SK-N-SH (cell line): ENCODE results near the gene CRYM. TPM values are rescaled to one million over a fixed set of nuclear protein-coding genes. Genes with fewer than 3 reads are reported as not detected.

Experiments used
- CTCF ChIA-PET: fragments of 300-600, 350-600 bp; formaldehyde crosslinking; extraction: SDS; loops from one replicate; lab custom pipeline; 2021; lab: Yijun Ruan, JAX
- POLR2A ChIA-PET: fragments of 350-600 bp; sonication (Branson Sonifier 250); formaldehyde crosslinking; extraction: SDS; loops from one replicate; lab custom pipeline; 2020; ENCODE audit warnings: antibody characterized with exemption, inconsistent platforms; lab: Yijun Ruan, JAX
- DNase-seq: peaks from one replicate; pipeline ENCODE4 v3.0.0; 2012
- H2AFZ ChIP-seq: fragments of 200-600 bp; sonication (generic); 2 replicates; pipeline ENCODE4 v1.8.1; 2016; ENCODE audit warnings: antibody characterized with exemption, mild to moderate bottlenecking, low read depth
- H3F3A ChIP-seq: fragments of 200-600 bp; sonication (generic); replicated peaks from 2 replicates; pipeline ENCODE3; 2016; ENCODE audit warnings: antibody characterized with exemption, mild to moderate bottlenecking; ENCODE audit not compliant: insufficient read depth
- H3K27ac ChIP-seq, 2 experiments: fragments of 200-500 bp in 1 of 2; fragments of 200-600 bp in 1 of 2; sonication (Bioruptor generic) in 1 of 2; sonication (generic), shearing (Covaris generic) in 1 of 2; 2 replicates each; pipeline versions ENCODE4 v1.5.1 to v1.6.1; 2014 to 2016; ENCODE audit warnings: low read depth in 2 of 2, inconsistent platforms in 1 of 2, low read length in 1 of 2, mild to moderate bottlenecking in 1 of 2, mixed read lengths in 1 of 2
- H3K27me3 ChIP-seq: fragments of 200-600 bp; sonication (generic), shearing (Covaris generic); 2 replicates; pipeline ENCODE4 v1.6.1; 2016; ENCODE audit warnings: mixed run types; ENCODE audit not compliant: insufficient read depth
- H3K36me3 ChIP-seq, 2 experiments: fragments of 200-500 bp in 1 of 2; fragments of 200-600 bp in 1 of 2; sonication (Bioruptor generic) in 1 of 2; sonication (generic) in 1 of 2; replicated peaks in 1 of 2; 2 replicates each; pipeline versions ENCODE3 to v1.5.1; 2014 to 2016; ENCODE audit warnings: low read length in 1 of 2, mild to moderate bottlenecking in 1 of 2; ENCODE audit not compliant: insufficient read depth in 2 of 2, control insufficient read depth in 1 of 2
- H3K4me1 ChIP-seq, 2 experiments: fragments of 200-500 bp in 1 of 2; fragments of 200-600 bp in 1 of 2; sonication (Bioruptor generic) in 1 of 2; sonication (generic), shearing (Covaris generic) in 1 of 2; 2 replicates each; pipeline versions ENCODE4 v1.5.1 to v1.6.1; 2014 to 2016; ENCODE audit warnings: low read depth in 1 of 2, low read length in 1 of 2, mixed run types in 1 of 2; ENCODE audit not compliant: insufficient read depth in 2 of 2, control insufficient read depth in 1 of 2
- H3K4me2 ChIP-seq: fragments of 200-600 bp; sonication (generic), shearing (Covaris generic); 2 replicates; pipeline ENCODE4 v1.6.1; 2017; ENCODE audit warnings: mixed run types
- H3K4me3 ChIP-seq, 2 experiments: fragments of 200-500 bp in 1 of 2; fragments of 200-600 bp in 1 of 2; sonication (Bioruptor generic) in 1 of 2; sonication (generic), shearing (Covaris generic) in 1 of 2; 2 replicates each; pipeline versions ENCODE4 v1.5.1 to v1.8.1; 2014 to 2016; ENCODE audit warnings: low read depth in 2 of 2, inconsistent platforms in 1 of 2, low read length in 1 of 2, mild to moderate bottlenecking in 1 of 2, mixed read lengths in 1 of 2, moderate library complexity in 1 of 2
- H3K79me2 ChIP-seq: fragments of 200-600 bp; sonication (generic); 2 replicates; pipeline ENCODE4 v1.8.1; 2017; ENCODE audit warnings: mild to moderate bottlenecking; ENCODE audit not compliant: insufficient read depth
- H3K9ac ChIP-seq: fragments of 200-600 bp; sonication (generic); 2 replicates; pipeline ENCODE4 v1.6.1; 2017; ENCODE audit warnings: mixed run types
- H3K9me2 ChIP-seq: fragments of 200-600 bp; sonication (generic); 2 replicates; pipeline ENCODE4 v1.6.1; 2017; ENCODE audit warnings: mixed run types
- H3K9me3 ChIP-seq: fragments of 200-600 bp; sonication (generic); 2 replicates; pipeline ENCODE4 v1.6.1; 2017; ENCODE audit warnings: mixed run types, mild to moderate bottlenecking, moderate library complexity
- H4K20me1 ChIP-seq: fragments of 200-600 bp; sonication (generic); 2 replicates; pipeline ENCODE4 v1.6.1; 2017; ENCODE audit warnings: mild to moderate bottlenecking, mixed run types; ENCODE audit not compliant: insufficient read depth
- CTCF ChIP-seq: fragments of 200-600 bp; sonication (generic); IDR thresholded peaks from 2 replicates; pipeline ENCODE4 v1.6.1; 2017; ENCODE audit warnings: antibody characterized with exemption, mild to moderate bottlenecking, moderate library complexity
- ELF1 ChIP-seq: IDR thresholded peaks from 2 replicates; pipeline ENCODE4 v1.4.0; 2012
- EP300 ChIP-seq, 2 experiments: IDR thresholded peaks; 2 replicates each; pipeline versions ENCODE4 v1.4.0 to v1.6.1; 2012; ENCODE audit warnings: borderline replicate concordance in 1 of 2, low read depth in 1 of 2, low read length in 1 of 2
- FOSL2 ChIP-seq: IDR thresholded peaks from 2 replicates; pipeline ENCODE4 v1.4.0; 2012; ENCODE audit warnings: low read depth, mild to moderate bottlenecking, moderate library complexity, borderline replicate concordance
- GATA2 ChIP-seq: sonication (generic); formaldehyde crosslinking; IDR thresholded peaks from 2 replicates; pipeline ENCODE4 v1.5.0; 2020; ENCODE audit warnings: mild to moderate bottlenecking, missing genetic modification reagents
- MXI1 ChIP-seq: IDR thresholded peaks from 2 replicates; pipeline ENCODE4 v1.6.1; 2012; ENCODE audit warnings: mild to moderate bottlenecking, low read depth, low read length, improper control_type of control experiment
- NFIC ChIP-seq: IDR thresholded peaks from 2 replicates; pipeline ENCODE4 v1.4.0; 2012; ENCODE audit warnings: borderline replicate concordance
- RCOR1 ChIP-seq: fragments of 150-350 bp; IDR thresholded peaks from 2 replicates; pipeline ENCODE4 v1.6.1; 2017; ENCODE audit warnings: antibody characterized with exemption, low read length
- REST ChIP-seq: IDR thresholded peaks from 2 replicates; pipeline ENCODE4 v1.6.1; 2012; ENCODE audit warnings: mild to moderate bottlenecking, low read depth, low read length, moderate library complexity
- RFX5 ChIP-seq: IDR thresholded peaks from 2 replicates; pipeline ENCODE4 v1.6.1; 2012; ENCODE audit warnings: mild to moderate bottlenecking, improper control_type of control experiment, low read length
- SMC3 ChIP-seq: IDR thresholded peaks from 2 replicates; pipeline ENCODE4 v1.6.1; 2012; ENCODE audit warnings: low read depth, low read length, improper control_type of control experiment
- TAF1 ChIP-seq: IDR thresholded peaks from 2 replicates; pipeline ENCODE4 v1.6.1; 2012; ENCODE audit warnings: low read depth, mild to moderate bottlenecking, low read length, moderate library complexity, borderline replicate concordance
- YY1 ChIP-seq: IDR thresholded peaks from 2 replicates; pipeline ENCODE4 v1.4.0; 2012; ENCODE audit warnings: low read depth, mild to moderate bottlenecking
- ZBTB33 ChIP-seq: IDR thresholded peaks from 2 replicates; pipeline ENCODE4 v1.4.0; 2012; ENCODE audit warnings: low read depth, borderline replicate concordance
- WGBS: methylation state at CpG from one replicate; pipeline ENCODE4 v1.1.6; 2017; ENCODE audit warnings: low lambda C conversion rate; 5-methylcytosine and 5-hydroxymethylcytosine counted together
- polyA plus RNA-seq, 3 experiments: library from polyadenylated mRNA; depleted of rRNA; stranded (reverse); fragments of >200 nt; gene quantifications; 2 replicates each; pipeline ENCODE4 v1.2.3, GENCODE V29; 2012
- TF ChIP-seq, protein P1 (sequence below): IDR thresholded peaks from 2 replicates; pipeline ENCODE4; 2012

CRYM gene
- polyA plus RNA-seq, 1 of the 3 experiments (the other 2 are of a cell fraction) = 1.8 TPM

GRCh38 chr16:21301168-21301894, 23.2 kb upstream of the CRYM start (continued):
- no peak for TF ChIP-seq REST

- WGBS = 4% methylated on average over 15 of the region's 36 CpGs
- Histone ChIP-seq H3K79me2 (no peaks in the 10 kb centered on the region), H3K27ac (peak overlapping the region; percentile 35 to 66; a peak in 3 of 4 replicates)
- peak; percentile 95 for TF ChIP-seq ELF1
- TF ChIP-seq RFX5 = peak; percentile 83
- TF ChIP-seq NFIC = peak; percentile 93
- no peak for TF ChIP-seq TAF1
- TF ChIP-seq SMC3 = peak; percentile 97
- no peak for TF ChIP-seq GATA2 (CRISPR knock-in tag)
- peak; percentile 96 for TF ChIP-seq FOSL2
- TF ChIP-seq, protein P1, sequence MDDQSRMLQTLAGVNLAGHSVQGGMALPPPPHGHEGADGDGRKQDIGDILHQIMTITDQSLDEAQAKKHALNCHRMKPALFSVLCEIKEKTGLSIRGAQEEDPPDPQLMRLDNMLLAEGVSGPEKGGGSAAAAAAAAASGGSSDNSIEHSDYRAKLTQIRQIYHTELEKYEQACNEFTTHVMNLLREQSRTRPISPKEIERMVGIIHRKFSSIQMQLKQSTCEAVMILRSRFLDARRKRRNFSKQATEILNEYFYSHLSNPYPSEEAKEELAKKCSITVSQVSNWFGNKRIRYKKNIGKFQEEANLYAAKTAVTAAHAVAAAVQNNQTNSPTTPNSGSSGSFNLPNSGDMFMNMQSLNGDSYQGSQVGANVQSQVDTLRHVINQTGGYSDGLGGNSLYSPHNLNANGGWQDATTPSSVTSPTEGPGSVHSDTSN = peak; percentile 72
- TF ChIP-seq EP300 (IDR thresholded peaks at IDR 0.05; ENCODE audit: borderline replicate concordance in 1 of 2, low read depth in 1 of 2, low read length in 1 of 2) = peak in 1 of 2 experiments; percentile 73; a peak in 3 of 4 replicates
- TF ChIP-seq MXI1 = peak; percentile 68
- TF ChIP-seq ZBTB33 = peak; percentile 82
- peak; percentile 84 for TF ChIP-seq RCOR1
- TF ChIP-seq CTCF = peak; percentile 98
- 0 out of 2 replicates have a peak, but pooled peaks have one; percentile 12 for TF ChIP-seq YY1
Observed at GRCh38 chr16:21300309-21301167, 22.4 kb upstream of the CRYM start.

More at GRCh38 chr16:21300309-21301167, 22.4 kb upstream of the CRYM start:
- Histone ChIP-seq H3K4me3 (peak overlapping the region; percentile 71 to 93), H3K4me2 (peak overlapping the region; percentile 100), H3K36me3 (no peaks in the 10 kb centered on the region), H3K9ac (peak overlapping the region; percentile 71), H3K9me2 (no peaks in the 10 kb centered on the region), H3K9me3 (no peaks in the 10 kb centered on the region), H4K20me1 (no peaks in the 10 kb centered on the region), H3K27me3 (no peaks in the 10 kb centered on the region), H3K4me1 (peaks cover 0 to 4% of the 10 kb centered on the region in 2 experiments; a peak in 1 of 4 replicates), H3F3A (no peaks in the 10 kb centered on the region), H2AFZ (peak overlapping the region; percentile 99)
- POLR2A ChIA-PET = interaction anchor here (0.6 to 0.7 kb wide), 5 partner anchors 29 to 1136 kb away, joined by 3 to 4 read pairs (median 3); no protein-coding TSS in a partner anchor
- CTCF ChIA-PET = interaction anchor here (0.6 to 6.8 kb wide), 44 partner anchors 9 to 1039 kb away, joined by 3 to 169 read pairs (median 4); partner anchors contain the start of genes CRYM, LDAF1 and ZP2
- DNase-seq = peak; percentile 86
